Endodermal cell (in vitro differentiated cells): ENCODE results near the gene MPRIP. TPM values are rescaled to one million over a fixed set of nuclear protein-coding genes. Genes with fewer than 3 reads are reported as not detected.
A peak's percentile ranks its signal among the peaks of the same experiment; 100 is the strongest.

Source experiments
- DNase-seq: peaks from one replicate; pipeline ENCODE4 v3.0.0-alpha.2; 2017
- H3K27ac ChIP-seq: 2 replicates; pipeline ENCODE4 v1.5.1; 2013; ENCODE audit warnings: mild to moderate bottlenecking, low read depth, low read length, moderate library complexity
- H3K27me3 ChIP-seq: 2 replicates; pipeline ENCODE4 v1.6.1; 2013; ENCODE audit warnings: mild to moderate bottlenecking, low read length, moderate library complexity; ENCODE audit not compliant: insufficient read depth, control insufficient read depth, poor library complexity, severe bottlenecking
- H3K36me3 ChIP-seq: 2 replicates; pipeline ENCODE4 v1.7.0; 2013; ENCODE audit warnings: mild to moderate bottlenecking, low read length, moderate library complexity; ENCODE audit not compliant: control insufficient read depth, insufficient read depth
- H3K4me1 ChIP-seq: one replicate; pipeline ENCODE4 v1.7.0; 2013; ENCODE audit warnings: low read length; ENCODE audit not compliant: control insufficient read depth, insufficient read depth
- H3K4me3 ChIP-seq: 2 replicates; pipeline ENCODE4 v1.5.1; 2013; ENCODE audit warnings: mild to moderate bottlenecking, low read length, moderate library complexity
- H3K9ac ChIP-seq: 2 replicates; pipeline ENCODE4 v1.6.1; 2013; ENCODE audit warnings: mild to moderate bottlenecking, low read length, moderate library complexity; ENCODE audit not compliant: poor library complexity, severe bottlenecking; ENCODE audit errors: extremely low read depth
- H3K9me3 ChIP-seq: 2 replicates; pipeline ENCODE4 v1.6.1; 2013; ENCODE audit warnings: mild to moderate bottlenecking, low read length, moderate library complexity; ENCODE audit not compliant: control insufficient read depth
- H3K27ac Mint-ChIP-seq: 2 replicates; pipeline ENCODE4 v1.8.0; 2020; ENCODE audit warnings: mixed read lengths
- H3K27me3 Mint-ChIP-seq: 2 replicates; pipeline ENCODE4 v1.8.0; 2021; ENCODE audit warnings: mild to moderate bottlenecking, mixed read lengths; ENCODE audit not compliant: insufficient read depth
- H3K36me3 Mint-ChIP-seq: 2 replicates; pipeline ENCODE4 v1.8.0; 2020; ENCODE audit warnings: low read depth, mixed read lengths
- H3K4me1 Mint-ChIP-seq: 2 replicates; pipeline ENCODE4 v1.8.0; 2020; ENCODE audit warnings: mixed read lengths
- H3K4me3 Mint-ChIP-seq: 2 replicates; pipeline ENCODE4 v1.8.0; 2020; ENCODE audit warnings: mild to moderate bottlenecking, moderate library complexity, mixed read lengths
- H3K9me3 Mint-ChIP-seq: 2 replicates; pipeline ENCODE4 v1.8.0; 2020; ENCODE audit warnings: mild to moderate bottlenecking, mixed read lengths
- WGBS, 2 experiments: methylation state at CpG; one replicate each; pipeline versions ENCODE4 v1.1.5 to v1.1.7; 2013; ENCODE audit warnings: missing lambda C conversion rate in 2 of 2, mixed read lengths in 1 of 2; ENCODE audit not compliant: insufficient coverage in 1 of 2, insufficient read length in 1 of 2; 5-methylcytosine and 5-hydroxymethylcytosine counted together
- total RNA-seq, 2 donors: library from RNA; stranded (reverse); fragmentation: NEBNext Ultra II Directional in 1 of 2; extraction: Animal tissue kit (Norgen Biotek cat#: 25700) in 1 of 2; gene quantifications; 2 replicates in 1 of 2; 3 replicates in 1 of 2; pipeline ENCODE4 v1.2.1, GENCODE V29; 2021
- TF ChIP-seq, protein P1 (sequence below): fragments of 200-600 bp; sonication (generic); conservative IDR thresholded peaks from 2 replicates; pipeline ENCODE4 v1.5.0; 2021; ENCODE audit warnings: antibody characterized with exemption, mild to moderate bottlenecking

The MPRIP gene
- total RNA-seq, 2 donors from 2014 or later, result 154 to 155 TPM

DNA sequence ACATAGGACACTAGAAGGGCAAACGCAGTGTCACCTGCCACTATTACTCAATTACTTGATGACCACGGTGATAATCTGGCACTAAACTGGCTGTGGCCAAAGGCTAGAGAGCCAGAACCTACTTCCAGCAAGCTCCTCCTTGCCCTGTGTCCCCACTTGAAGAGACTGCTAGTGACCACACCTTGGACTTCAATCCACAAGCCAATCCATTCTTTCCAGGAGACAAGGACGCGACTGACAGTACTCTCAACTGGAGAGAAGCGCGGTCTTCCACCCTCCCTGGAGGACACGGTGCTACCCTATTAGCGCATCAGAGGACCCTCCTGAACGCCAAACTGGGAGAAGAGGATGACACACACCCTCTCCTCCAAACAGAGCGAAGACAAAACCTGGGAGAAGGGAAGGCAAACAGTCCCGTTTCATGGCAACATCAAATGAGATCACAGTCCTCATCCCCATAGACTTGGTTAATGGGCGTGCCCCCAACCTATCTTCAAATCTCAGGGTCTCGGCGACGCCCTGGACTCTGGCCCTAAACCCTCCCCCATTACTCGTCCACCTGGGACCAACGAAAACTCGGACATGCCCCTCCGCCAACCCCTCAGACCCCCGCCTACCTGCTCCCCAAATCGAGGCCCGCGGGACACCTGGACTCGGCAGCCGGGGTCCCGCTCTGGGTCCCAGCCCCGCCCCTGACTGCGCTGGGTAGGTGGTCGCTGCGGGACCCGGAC lies 194.2 kb downstream of the MPRIP start:
- Histone ChIP-seq H3K36me3 (peaks cover 15% of the 10 kb centered on the region), H3K9ac (peak overlapping the region; percentile 100), H3K27ac (peak overlapping the region; percentile 100), H3K9me3 (no peaks in the 10 kb centered on the region), H3K27me3 (no peaks in the 10 kb centered on the region), H3K4me3 (peak overlapping the region; percentile 92), H3K4me1 (no peaks in the 10 kb centered on the region)
- Mint-ChIP-seq H3K9me3 (no peaks in the 10 kb centered on the region), H3K4me3 (peak overlapping the region; percentile 94), H3K27me3 (no peaks in the 10 kb centered on the region), H3K4me1 (peaks cover 14% of the 10 kb centered on the region), H3K36me3 (peaks cover 16% of the 10 kb centered on the region), H3K27ac (peak overlapping the region; percentile 99)
- DNase-seq, result no peak
- TF ChIP-seq, protein P1, sequence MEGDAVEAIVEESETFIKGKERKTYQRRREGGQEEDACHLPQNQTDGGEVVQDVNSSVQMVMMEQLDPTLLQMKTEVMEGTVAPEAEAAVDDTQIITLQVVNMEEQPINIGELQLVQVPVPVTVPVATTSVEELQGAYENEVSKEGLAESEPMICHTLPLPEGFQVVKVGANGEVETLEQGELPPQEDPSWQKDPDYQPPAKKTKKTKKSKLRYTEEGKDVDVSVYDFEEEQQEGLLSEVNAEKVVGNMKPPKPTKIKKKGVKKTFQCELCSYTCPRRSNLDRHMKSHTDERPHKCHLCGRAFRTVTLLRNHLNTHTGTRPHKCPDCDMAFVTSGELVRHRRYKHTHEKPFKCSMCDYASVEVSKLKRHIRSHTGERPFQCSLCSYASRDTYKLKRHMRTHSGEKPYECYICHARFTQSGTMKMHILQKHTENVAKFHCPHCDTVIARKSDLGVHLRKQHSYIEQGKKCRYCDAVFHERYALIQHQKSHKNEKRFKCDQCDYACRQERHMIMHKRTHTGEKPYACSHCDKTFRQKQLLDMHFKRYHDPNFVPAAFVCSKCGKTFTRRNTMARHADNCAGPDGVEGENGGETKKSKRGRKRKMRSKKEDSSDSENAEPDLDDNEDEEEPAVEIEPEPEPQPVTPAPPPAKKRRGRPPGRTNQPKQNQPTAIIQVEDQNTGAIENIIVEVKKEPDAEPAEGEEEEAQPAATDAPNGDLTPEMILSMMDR, result no peak
- WGBS, 2 experiments, result 2 to 5% methylated on average over 9 to 31 of the region's 31 CpGs

DNA sequence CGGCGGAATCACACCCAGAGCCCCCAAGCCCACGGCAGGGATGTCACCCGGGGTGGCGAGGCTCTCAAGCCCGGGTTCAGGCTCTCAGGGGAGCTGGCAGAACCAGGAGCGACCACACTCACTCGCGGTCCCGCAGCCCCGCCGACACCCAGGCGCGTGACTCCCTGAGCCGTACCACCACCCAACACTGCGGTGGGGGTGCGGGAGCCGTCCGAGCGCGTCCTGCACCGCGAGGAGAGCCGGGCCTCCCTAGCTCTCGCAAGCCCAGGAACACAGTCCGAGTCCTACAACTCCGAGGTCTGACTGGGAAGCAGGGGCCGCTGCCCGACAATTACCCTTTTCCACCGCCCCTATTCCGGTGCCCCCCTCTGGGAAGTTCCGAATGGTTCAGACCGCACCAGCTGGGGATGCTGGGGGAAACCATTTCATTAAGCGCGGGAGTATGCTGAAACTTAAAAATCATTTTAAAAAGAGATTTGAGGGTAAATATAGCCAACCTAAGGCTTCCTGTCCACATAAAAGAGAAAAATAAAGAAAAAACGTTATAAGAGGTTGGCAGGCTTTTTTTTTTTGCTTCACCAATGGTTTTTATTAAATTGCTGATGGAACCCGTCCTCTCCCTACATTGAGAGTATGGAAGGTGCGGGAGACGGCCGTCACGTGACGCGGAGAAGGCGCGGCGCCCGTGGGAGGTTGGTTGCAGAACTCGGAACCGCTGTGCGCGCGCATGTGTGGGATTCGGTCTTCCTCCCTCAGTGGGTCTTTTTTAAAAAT lies 195.0 kb downstream of the MPRIP start, which contains the start of gene FLCN:
FLCN (minus strand) TSS at position 143 of the 774 bp plus-strand sequence. CDS start 9,031 bp downstream, outside the sequence.
- WGBS, 2 experiments, result 0 to 1% methylated on average over 29 to 53 of the region's 53 CpGs
- Mint-ChIP-seq H3K36me3 (peaks cover 13% of the 10 kb centered on the region), H3K4me3 (peak within 1 kb of the TSS; percentile 94), H3K27me3 (no peaks in the 10 kb centered on the region), H3K27ac (peak within 1 kb of the TSS; percentile 99), H3K9me3 (no peaks in the 10 kb centered on the region), H3K4me1 (peaks cover 14% of the 10 kb centered on the region)
- no peaks in the 10 kb centered on the region for H3K4me1 ChIP-seq
- H3K36me3 ChIP-seq, result peaks cover 7% of the 10 kb centered on the region
- H3K4me3 ChIP-seq, result peak within 1 kb of the TSS; percentile 92
- peak within 1 kb of the TSS; percentile 100 for H3K9ac ChIP-seq
- TF ChIP-seq, protein P1, result no peak
- peak; percentile 92 for DNase-seq
- H3K9me3 ChIP-seq, result no peaks in the 10 kb centered on the region
- peak within 1 kb of the TSS; percentile 100 for H3K27ac ChIP-seq
- H3K27me3 ChIP-seq, result no peaks in the 10 kb centered on the region

DNA sequence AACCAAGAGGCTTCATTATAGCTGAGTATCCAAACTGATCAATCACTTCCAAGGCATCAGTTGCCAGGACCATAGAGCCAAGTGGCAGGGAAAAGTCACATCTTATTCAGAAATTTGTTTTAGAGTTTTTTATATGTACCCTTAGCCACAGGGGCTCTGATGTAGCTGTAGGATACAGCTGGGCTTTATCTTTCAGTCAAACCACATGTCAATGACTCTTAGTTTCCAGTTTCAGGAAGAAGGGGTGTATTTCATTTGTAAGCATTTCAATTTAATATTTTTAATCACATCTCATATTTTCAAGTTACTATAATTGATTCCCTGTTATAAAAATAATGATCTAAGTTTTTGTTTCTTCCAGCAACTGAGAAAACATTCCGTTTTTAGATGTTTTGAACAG lies 197.6 kb downstream of the MPRIP start:
- Histone ChIP-seq H3K27me3 (no peaks in the 10 kb centered on the region), H3K9me3 (no peaks in the 10 kb centered on the region), H3K36me3 (no peaks in the 10 kb centered on the region), H3K9ac (no peak overlapping the region), H3K4me3 (no peak overlapping the region), H3K27ac (no peak overlapping the region), H3K4me1 (no peaks in the 10 kb centered on the region)
- H3K9me3 Mint-ChIP-seq, result no peaks in the 10 kb centered on the region
- WGBS, 2 experiments, result 80 to 100% methylated on average over 1 of the region's 1 CpG
- H3K4me3 Mint-ChIP-seq, result no peak overlapping the region
- no peaks in the 10 kb centered on the region for H3K27me3 Mint-ChIP-seq
- no peak overlapping the region for H3K27ac Mint-ChIP-seq
- no peak for DNase-seq
- TF ChIP-seq, protein P1, result no peak
- peaks cover 14% of the 10 kb centered on the region for H3K4me1 Mint-ChIP-seq
- peaks cover 7% of the 10 kb centered on the region for H3K36me3 Mint-ChIP-seq
